Measurements from ENCODE around the gene KLHDC3.

KLHDC3 gene

DNA sequence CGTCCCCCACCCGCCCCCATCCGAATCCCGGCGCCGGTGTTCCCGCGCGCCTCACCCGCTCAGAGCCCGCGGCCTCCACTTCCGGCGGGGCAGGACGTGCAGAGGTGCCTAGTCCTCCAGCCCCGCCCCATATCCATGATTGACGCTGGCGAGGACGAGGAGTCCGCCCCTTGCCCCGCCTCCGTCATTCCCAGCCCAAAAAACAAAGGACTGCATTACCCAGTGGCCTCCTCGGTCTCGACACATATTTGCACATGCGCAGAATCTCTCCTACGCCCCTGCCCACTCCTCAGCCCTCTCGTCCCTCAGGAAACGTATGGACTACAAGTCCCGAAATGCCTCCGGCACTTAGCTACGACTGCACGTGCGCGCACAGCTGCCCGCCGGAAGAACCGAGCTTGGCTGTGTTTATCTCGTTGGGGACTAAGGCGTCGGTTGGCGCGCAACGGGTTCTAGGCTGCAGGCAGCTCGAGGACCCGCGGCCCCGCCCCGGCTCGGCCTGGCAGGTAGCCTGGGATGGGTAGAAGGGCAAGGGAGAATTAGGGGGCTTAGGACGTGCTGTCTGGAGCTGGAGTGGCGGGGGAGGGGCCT lies at the start of gene KLHDC3, which contains the start of gene MEA1:
Gene KLHDC3, plus strand, starts transcription at position 407 of the 591 bp plus-strand sequence. CDS start 2,944 bp downstream, outside the sequence.
Gene MEA1, minus strand, starts transcription at position 104 of the 591 bp plus-strand sequence. CDS start 133 bp downstream, outside the sequence.
- peak; percentile 97 to 98 for DNase-seq (ENCODE audit: low read depth in 2 of 2)

GRCh38 chr6:42966571-42966970 lies 47.5 kb upstream of the KLHDC3 start:
- DNase-seq (ENCODE audit: low read depth in 2 of 2), result no peak

- DNase-seq (ENCODE audit: low read depth in 2 of 2), result no peak
Measured at GRCh38 chr6:42967228-42967627, 46.8 kb upstream of the KLHDC3 start.

GRCh38 chr6:42968126-42968701 lies 45.8 kb upstream of the KLHDC3 start:
- DNase-seq (ENCODE audit: low read depth in 2 of 2), result no peak

DNA sequence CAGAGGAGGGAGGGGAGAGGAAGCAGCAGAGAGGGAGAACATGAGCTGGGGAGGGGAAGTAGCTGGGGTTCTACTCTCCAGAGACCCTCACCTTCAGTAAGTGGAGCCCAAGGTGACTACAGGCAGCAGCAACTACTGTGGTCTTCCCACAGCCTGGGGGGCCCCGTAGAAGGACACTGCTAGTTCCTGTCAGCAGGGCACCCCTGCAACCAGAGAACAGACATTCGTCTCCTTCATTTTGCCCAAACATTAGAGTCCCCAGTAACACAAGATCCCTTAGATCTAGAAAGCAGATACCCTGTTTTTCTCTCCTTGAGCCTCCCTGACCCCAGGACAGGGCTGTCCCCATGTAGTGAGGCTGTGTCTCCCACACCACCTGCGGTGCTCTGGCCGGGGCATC lies 45.3 kb upstream of the KLHDC3 start:
- DNase-seq (ENCODE audit: low read depth in 2 of 2), result no peak

DNA sequence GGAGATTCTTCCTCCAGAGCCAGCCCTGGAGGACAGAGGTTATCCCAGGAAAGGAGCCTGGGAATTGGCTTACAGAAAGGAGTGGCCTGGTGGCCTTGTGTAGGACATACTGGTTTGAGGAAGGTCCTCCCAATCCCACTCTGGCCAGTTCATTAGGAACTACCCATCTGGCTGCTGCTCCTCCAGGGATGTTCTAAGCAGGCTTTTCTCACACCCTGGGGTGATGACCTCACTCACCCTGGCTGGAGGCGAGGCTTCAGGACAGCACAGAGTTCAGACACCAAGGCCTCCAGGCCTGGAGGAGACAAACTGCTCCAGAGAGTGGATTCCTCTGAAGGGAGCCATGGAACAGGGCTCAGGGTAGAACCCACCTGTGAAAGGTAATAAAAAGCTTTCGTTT lies 44.6 kb upstream of the KLHDC3 start:
- DNase-seq (ENCODE audit: low read depth in 2 of 2), result no peak

DNA sequence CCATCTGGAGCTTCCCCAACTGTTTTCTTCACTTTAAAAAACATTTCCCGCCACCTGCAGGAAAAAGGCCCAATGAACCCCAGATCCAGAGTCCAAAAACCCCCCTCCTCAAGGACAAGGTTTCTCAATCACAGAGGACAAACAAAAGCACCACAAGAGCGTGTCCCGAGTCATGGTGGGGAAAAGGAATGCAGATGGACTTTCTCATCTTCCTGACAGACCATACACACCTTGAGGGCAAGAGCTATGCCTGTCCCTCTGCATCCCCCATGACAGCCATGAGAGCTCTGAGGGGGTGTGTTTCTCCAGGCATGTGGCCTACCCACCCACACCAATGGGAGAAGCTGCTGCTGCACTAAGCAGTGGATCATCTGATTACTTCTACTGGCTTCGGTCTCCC lies 44.1 kb upstream of the KLHDC3 start:
- no peak for DNase-seq (ENCODE audit: low read depth in 2 of 2)

GRCh38 chr6:42970871-42971612 lies 43.0 kb upstream of the KLHDC3 start:
- DNase-seq (ENCODE audit: low read depth in 2 of 2), result no peak

GRCh38 chr6:42971746-42972327 lies 42.2 kb upstream of the KLHDC3 start:
- no peak for DNase-seq (ENCODE audit: low read depth in 2 of 2)

DNA sequence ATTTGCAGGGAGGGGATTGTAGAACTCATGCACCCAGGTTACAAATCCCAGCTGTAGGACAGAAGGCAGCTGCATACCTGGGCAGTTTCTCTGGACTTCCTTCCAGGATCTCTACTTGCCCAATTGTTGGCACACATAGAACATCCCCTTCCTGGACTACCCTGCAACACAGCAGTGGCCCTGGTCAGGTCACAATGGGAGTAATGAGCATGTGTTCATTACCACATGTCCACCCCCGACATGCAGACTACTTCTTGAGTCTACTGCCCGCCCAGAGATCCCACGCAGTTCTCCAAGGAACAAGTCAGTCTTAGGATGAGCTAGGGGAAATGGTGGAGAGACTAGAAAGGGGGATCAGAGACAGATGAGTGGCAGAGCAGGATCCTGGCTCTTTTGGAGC lies 40.1 kb upstream of the KLHDC3 start:
- DNase-seq (ENCODE audit: low read depth in 2 of 2), result no peak

- DNase-seq (ENCODE audit: low read depth in 2 of 2), result no peak
Measured at GRCh38 chr6:42974919-42975505, 39.0 kb upstream of the KLHDC3 start.

GRCh38 chr6:42978487-42978838 lies 35.6 kb upstream of the KLHDC3 start:
- DNase-seq (ENCODE audit: low read depth in 2 of 2), result no peak

DNA sequence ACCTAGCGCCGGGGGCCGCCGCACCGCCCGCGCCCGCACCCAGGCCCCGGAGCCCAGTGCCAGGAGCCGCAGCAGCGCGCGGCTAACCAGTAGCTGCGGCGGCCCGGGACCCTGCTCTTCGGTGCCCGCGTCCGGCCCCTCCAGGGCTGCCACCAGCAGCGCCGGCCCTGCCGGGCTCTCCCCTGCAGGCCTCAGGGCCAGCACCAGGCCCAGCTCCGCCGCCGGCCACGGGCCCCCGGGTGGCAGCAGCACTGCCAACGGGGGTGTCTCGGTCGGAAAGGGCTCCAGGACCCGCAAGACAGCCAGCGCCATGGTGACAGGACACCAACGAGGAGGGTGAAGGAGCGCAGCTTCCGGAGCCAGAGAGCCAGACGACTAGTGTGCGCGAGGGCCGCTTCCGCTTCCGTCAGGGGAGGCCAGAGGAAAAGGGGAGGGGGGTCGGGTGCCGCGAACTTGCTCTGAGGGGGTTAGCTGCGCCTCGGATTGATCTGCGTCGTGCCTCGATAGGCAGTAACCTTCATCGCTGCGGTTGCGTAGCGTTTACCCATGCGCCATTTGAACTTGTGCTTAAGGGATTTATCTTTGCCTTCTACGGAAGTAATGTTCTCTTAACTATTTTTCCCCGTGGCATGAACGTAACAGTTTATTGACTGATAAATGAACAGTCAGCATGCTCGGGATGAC lies 35.1 kb upstream of the KLHDC3 start, which contains the start of gene PEX6:
Gene PEX6, minus strand, starts transcription at position 343 of the 684 bp plus-strand sequence. Its CDS starts 31 bp downstream, at position 312.
- DNase-seq (ENCODE audit: low read depth in 2 of 2), result peak; percentile 84 to 88

- no peak for DNase-seq (ENCODE audit: low read depth in 2 of 2)
Measured at GRCh38 chr6:42979523-42980177, 34.4 kb upstream of the KLHDC3 start.

DNA sequence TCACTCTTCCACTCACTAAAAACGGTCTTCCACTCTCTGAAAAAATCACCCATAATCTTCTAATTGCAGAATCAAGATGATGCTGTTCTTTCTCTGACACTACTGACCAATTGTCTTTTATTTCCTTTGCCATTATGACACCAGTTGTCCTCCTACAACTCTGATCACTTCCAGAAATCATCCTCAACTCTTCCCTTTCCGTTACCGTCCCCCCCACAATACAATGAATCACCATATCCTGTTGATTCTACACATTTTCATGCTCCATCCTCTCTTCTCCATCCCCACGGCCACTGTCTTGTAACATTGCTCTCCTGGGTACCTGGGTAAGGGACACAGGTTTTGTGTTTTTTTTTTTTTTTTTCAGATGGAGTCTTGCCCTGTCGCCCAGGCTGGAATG lies 32.2 kb upstream of the KLHDC3 start:
- no peak for DNase-seq (ENCODE audit: low read depth in 2 of 2)

- peak; percentile 91 to 95 for DNase-seq (ENCODE audit: low read depth in 2 of 2)
Measured at GRCh38 chr6:42984001-42984923, 29.8 kb upstream of the KLHDC3 start, which contains the start of gene PPP2R5D. PPP2R5D (plus strand) TSS chr6:42984570; CDS start chr6:42984678, 108 bp downstream.

DNA sequence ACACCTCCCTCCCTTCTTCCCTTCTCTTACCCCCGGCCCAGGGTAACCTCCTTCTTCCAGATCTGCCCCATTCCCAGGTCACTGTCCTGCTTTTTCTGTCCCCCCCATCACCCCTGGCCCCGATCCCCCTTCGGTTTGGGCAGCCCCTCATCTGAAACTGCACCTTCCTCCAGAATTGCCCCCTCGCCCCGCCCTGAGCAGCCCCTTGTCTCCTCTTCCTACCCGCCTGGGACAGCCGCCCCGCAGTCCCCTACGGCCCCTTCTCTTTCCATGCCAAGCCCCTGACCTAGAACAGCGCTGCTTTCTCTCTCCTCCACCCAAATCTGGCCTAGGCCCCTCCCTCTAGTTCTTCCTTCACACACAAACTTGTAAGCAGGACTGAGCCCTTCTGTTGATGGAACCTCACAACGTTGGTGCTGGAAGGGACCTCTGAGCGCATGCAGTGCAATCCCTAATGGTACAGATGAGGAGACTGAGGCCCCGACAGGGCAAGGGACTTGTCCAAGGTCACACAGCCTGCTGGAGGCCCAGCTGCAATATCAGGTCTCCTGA lies 29.0 kb upstream of the KLHDC3 start:
- DNase-seq (ENCODE audit: low read depth in 2 of 2), result no peak

GRCh38 chr6:42987533-42988451 lies 26.3 kb upstream of the KLHDC3 start:
- no peak for DNase-seq (ENCODE audit: low read depth in 2 of 2)

Measured in activated CD8-positive, alpha-beta memory T cell treated with anti-CD3 and anti-CD28 coated beads for 4 hours (primary cell).